Measurements from ENCODE around the gene PRR16.
A peak's percentile ranks its signal among the peaks of the same experiment; 100 is the strongest.
"Not testable (repeated sequence)": the region's sequence is repeated elsewhere in the genome, so short reads cannot be mapped to it uniquely, and the experiment has no call there.

PRR16 gene

GRCh38 chr5:120678279-120678678, 214.2 kb downstream of the PRR16 start:
- DNase-seq: peak; percentile 76

- peak; percentile 75 for DNase-seq
These were observed 218.8 kb downstream of the PRR16 start for GRCh38 chr5:120682851-120683250.

- no peak for DNase-seq
These were observed 219.5 kb downstream of the PRR16 start for GRCh38 chr5:120683580-120683979.

GRCh38 chr5:120684213-120684612, 220.1 kb downstream of the PRR16 start:
- DNase-seq: peak; percentile 38

GRCh38 chr5:120684749-120685415, 220.8 kb downstream of the PRR16 start:
- no peak for DNase-seq

GRCh38 chr5:120690621-120691407, 226.7 kb downstream of the PRR16 start:
- no peak for DNase-seq

GRCh38 chr5:120692325-120692724, 228.2 kb downstream of the PRR16 start:
- DNase-seq: no peak

GRCh38 chr5:120695368-120695880, 231.3 kb downstream of the PRR16 start:
- no peak for DNase-seq

GRCh38 chr5:120697147-120697546, 233.0 kb downstream of the PRR16 start:
- DNase-seq: no peak

- DNase-seq: not testable (repeated sequence)
These were observed 233.7 kb downstream of the PRR16 start for GRCh38 chr5:120697670-120698327.

GRCh38 chr5:120700653-120701052, 236.6 kb downstream of the PRR16 start:
- DNase-seq: not testable (repeated sequence)

- not testable (repeated sequence) for DNase-seq
These were observed 238.9 kb downstream of the PRR16 start for GRCh38 chr5:120702817-120703538.

GRCh38 chr5:120703918-120704587, 240.0 kb downstream of the PRR16 start:
- no peak for DNase-seq

GRCh38 chr5:120706877-120707276, 242.8 kb downstream of the PRR16 start:
- no peak for DNase-seq

- DNase-seq: no peak
These were observed 253.3 kb downstream of the PRR16 start for GRCh38 chr5:120717381-120717780.

- no peak for DNase-seq
These were observed 266.1 kb downstream of the PRR16 start for GRCh38 chr5:120730214-120730613.

GRCh38 chr5:120734033-120734432, 269.9 kb downstream of the PRR16 start:
- peak; percentile 9 for DNase-seq

- peak; percentile 1 for DNase-seq
These were observed 271.0 kb downstream of the PRR16 start for GRCh38 chr5:120735076-120735475.
